ENCODE results near the gene CTF1.

DNA sequence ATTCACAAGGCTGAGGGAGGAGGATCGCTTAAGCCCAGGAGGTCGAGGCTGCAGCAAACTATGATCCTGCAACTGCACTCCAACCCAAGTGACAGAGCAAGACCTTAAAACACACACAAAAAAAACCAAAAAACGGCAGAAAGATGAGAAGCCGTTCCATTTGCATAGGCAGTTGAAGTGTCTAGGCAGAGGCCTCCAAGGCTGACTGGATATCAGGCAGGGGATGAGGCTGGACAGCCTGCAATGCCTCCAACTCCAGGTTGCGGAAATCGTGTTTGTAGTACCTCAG is 25.0 kb downstream of the CTF1 start:
- TF ChIP-seq YY1 (IDR thresholded peaks at IDR 0.05; ENCODE audit: insufficient read depth, insufficient read length) (no peak), ZNF274 (IDR thresholded peaks at IDR 0.05; ENCODE audit: low read depth, low read length) (no peak), SUZ12 (IDR thresholded peaks at IDR 0.05; ENCODE audit: extremely low read depth, insufficient read depth, insufficient read length) (no peak)

Measured in NT2/D1 (cell line).